ENCODE data around the gene RASSF5. TPM values are rescaled to one million over a fixed set of nuclear protein-coding genes. Genes with fewer than 3 reads are reported as not detected.
A peak's percentile ranks its signal among the peaks of the same experiment; 100 is the strongest.

RASSF5 gene
- total and polyA plus RNA-seq, 9 of the 15 experiments (the other 6 are each of a cell fraction or from before 2014, with no cell fraction given) = 6.1 to 41.0 (median 25.2) TPM

- TF ChIP-seq CTCF (IDR thresholded peaks at IDR 0.05 in 2 of 3, conservative IDR thresholded peaks at IDR 0.05 in 1 of 3; ENCODE audit: insufficient read depth in 2 of 3, low read depth in 1 of 3, low read length in 3 of 3) = peak; percentile 93 to 98 (median 98)
Measured at GRCh38 chr1:206583707-206584648, 76.6 kb downstream of the RASSF5 start (continued).

- peaks cover 7% of the 10 kb centered on the region; the same call in 1 of the 3 replicates for H3K79me2 ChIP-seq (ENCODE audit: control insufficient read depth, insufficient read depth, low read length)
- no peak for TF ChIP-seq CTCF (IDR thresholded peaks at IDR 0.05 in 2 of 3, conservative IDR thresholded peaks at IDR 0.05 in 1 of 3; ENCODE audit: insufficient read depth in 2 of 3, low read depth in 1 of 3, low read length in 3 of 3)
- H3K9me3 ChIP-seq (replicated peaks; ENCODE audit: control insufficient read depth, insufficient read depth, low read depth, low read length) = no peaks in the 10 kb centered on the region
- no peak for ATAC-seq
- H3K4me2 ChIP-seq (ENCODE audit: insufficient read depth, low read length) = no peak overlapping the region
- 76% methylated on average over 4 of the region's 4 CpGs for WGBS (ENCODE audit: insufficient coverage, low coverage, missing lambda C conversion rate)
- no peak overlapping the region for H3K4me3 ChIP-seq
- in situ Hi-C loops (cut with MboI) (loop anchor here (5.0 to 25.0 kb wide), 3 partner anchors 37 to 422 kb away; no protein-coding TSS in a partner anchor), intact Hi-C loops (cut with micrococcal nuclease) (no loop called here)
- POLR2A ChIA-PET = interaction anchor here (0.7 to 1.6 kb wide), 2 partner anchors 9 to 1071 kb away, joined by 3 to 6 read pairs; no protein-coding TSS in a partner anchor
- H4K20me1 ChIP-seq (replicated peaks; ENCODE audit: control insufficient read depth, insufficient read depth, low read length) = peaks cover 3% of the 10 kb centered on the region; the same call in 1 of the 2 replicates
- H3K9ac ChIP-seq (ENCODE audit: insufficient read depth in 1 of 2, low read depth in 2 of 2, low read length in 2 of 2) = no peak overlapping the region
- no peak for DNase-seq (ENCODE audit: extremely low read depth in 1 of 4, low spot score in 3 of 4)
- no peaks in the 10 kb centered on the region for H3K9me1 ChIP-seq (ENCODE audit: control insufficient read depth, insufficient read depth, low read length)
- BruUV-seq (replicated peaks) = no TSS peak
- H3K4me1 ChIP-seq (replicated peaks in 1 of 2; ENCODE audit: control insufficient read depth in 2 of 2, insufficient read depth in 2 of 2, low read length in 2 of 2) = peaks cover 7 to 16% of the 10 kb centered on the region in 2 experiments
- no peak overlapping the region for H3K27ac ChIP-seq (ENCODE audit: extremely low read depth, low read depth, low read length)
- no peak overlapping the region for H2AFZ ChIP-seq (ENCODE audit: low read depth, low read length)
- CTCF ChIA-PET (ENCODE audit: low intra/inter-chr PET ratio) = interaction anchor here (1.5 to 3.7 kb wide), 5 partner anchors 40 to 105 kb away, joined by 5 to 97 read pairs (median 19); no protein-coding TSS in a partner anchor
- H3K27me3 ChIP-seq (ENCODE audit: control insufficient read depth in 2 of 2, insufficient read depth in 2 of 2, low read length in 2 of 2) = no peaks in the 10 kb centered on the region
- no peak for FAIRE-seq
- peaks cover 78% of the 10 kb centered on the region for H3K36me3 ChIP-seq (ENCODE audit: control insufficient read depth, insufficient read depth, low read length)
Measured at GRCh38 chr1:206584683-206585082, 77.4 kb downstream of the RASSF5 start.

All from K562 (cell line).